ENCODE data around the gene ARHGAP45.

Gene ARHGAP45

DNA sequence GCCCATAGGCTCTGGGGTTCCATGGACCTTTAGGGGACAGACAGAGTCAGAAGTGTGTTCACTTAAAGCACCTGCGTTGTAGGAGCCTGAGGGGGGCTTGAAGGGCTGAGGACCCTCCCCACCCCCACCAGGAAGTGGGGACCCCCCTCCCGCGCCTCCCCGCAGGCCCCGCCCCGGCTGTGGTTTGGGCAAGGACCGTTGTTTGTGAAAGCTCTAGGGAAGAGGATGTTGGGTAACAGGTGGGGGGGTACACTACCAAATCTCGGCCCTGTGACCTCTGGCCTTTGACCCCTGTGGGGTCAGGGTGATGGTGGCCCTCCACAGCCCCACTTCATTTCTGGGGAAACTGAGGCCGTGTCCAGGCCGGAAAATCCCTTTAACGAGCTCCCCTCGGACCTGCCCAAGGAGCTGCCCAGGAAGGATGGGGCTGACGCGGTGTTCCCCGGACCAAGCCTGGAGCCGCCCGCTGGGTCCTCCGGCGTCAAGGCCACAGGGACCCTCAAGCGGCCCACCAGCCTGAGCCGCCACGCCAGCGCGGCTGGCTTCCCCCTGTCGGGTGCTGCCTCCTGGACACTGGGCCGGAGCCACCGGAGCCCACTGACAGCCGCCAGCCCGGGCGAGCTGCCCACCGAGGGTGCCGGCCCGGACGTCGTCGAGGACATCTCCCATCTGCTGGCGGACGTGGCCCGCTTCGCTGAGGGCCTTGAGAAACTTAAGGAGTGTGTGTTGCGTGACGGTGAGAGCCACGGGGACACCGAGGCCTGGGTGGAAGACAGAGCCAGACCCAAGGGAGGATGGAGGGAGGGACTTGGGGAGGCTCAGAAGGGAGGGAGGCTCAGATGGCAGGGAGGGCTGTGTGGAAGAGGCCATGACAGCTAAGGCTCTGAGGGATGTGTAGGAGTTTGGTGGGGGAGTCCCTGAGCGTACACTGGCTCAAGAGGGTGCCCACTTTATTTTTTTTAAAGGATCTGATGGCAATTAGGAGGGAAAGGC lies 1.3 kb downstream of the ARHGAP45 start:
- DNase-seq (ENCODE audit: low read depth in 2 of 3, low spot score in 1 of 3), result no peak

DNA sequence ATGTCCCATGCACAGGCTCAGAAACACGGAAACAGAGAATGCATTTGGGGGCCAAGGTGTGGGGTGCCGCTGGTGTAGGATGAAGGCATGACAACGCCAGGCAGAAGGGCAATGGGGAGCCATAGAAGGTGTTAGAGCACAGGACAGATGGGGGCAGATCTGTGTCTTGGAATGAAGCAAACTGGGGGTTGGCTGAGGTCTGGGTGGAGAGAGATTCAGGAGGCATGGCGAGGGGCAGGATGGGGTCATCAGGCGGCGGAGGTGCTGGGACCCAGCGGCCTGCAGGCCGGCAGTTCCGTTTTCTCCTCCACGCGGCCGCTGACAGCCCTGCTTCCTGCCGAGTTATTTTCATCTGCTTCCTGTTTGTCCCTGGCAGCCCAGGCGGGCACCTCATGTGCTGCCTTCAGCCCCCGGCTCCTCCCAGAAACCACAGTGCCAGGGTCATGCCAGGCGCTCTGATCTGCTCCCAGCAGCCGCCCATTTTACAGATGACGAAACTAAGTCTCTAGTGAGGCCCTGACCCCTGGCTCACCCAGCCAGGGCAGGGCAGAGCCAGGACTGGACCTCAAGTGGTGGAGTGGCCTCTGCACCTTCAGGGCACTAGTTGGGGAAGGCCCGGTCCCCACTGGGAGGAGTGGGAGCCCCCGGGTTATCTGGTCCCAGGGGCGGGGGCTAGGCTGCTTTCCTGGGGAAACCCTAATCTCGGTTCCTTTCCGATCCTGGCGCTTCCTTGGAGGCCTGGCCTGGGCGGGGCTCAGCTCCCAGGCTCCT lies 2.2 kb downstream of the ARHGAP45 start:
- no peak for DNase-seq (ENCODE audit: low read depth in 2 of 3, low spot score in 1 of 3)

DNA sequence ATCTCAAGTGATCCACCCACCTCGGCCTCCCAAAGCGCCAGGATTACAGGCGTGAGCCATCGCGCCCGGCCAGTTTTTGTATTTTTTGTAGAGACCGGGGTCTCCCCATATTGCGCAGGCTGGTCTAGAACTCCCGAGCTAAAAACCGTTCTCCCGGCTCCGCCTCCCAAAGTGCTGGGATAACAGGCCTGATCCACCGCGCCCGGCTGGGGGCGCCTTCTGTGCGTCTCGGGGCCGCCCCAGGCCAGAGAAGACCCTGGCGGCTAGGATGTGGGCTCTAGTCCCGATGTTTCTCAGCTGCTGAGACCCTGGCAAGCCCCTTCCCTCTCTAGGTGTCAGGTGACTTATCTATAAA lies 3.6 kb downstream of the ARHGAP45 start:
- DNase-seq (ENCODE audit: low read depth in 2 of 3, low spot score in 1 of 3), result no peak

DNA sequence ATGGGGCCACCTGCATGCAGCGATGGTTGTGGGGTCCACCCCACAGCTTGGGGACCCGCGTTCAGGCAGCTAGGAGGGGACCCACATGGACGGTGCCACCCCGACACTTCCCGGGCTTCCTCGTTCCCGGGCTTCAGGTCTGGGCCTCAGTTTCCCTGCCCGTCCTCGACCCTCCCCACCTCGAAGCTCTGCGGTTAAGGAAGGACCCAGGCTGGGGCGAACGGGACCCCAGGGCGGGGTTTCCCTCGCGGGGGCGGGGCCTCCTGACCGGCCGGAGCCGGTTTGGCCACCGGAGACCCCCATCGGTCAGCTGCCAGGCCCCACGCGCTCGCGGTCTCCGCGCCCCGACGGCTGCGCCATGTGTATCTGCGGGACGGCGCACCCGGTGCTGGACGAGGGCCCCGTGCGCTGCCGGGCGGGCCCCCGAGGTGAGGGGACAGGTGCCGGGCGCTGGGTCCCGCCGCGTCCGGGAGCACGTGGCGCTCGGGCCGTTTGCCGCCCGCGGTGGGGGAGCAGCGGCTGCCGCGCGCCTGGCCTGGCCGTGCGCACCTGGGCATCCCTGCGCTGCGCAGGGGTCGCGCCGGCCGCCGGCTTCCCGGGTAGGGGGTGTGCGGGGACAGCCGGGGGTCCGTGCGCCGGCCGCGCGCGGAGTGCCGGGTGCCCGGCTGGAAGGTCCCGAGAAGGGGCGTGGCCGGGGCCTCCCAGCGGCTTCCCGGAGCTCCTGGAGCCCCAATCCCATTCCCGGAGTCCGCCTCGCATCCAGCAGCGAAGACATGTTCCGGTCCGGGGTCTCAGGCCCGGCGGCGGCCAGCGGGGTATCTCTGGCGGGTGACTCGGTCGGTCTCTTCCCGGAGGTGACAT lies 4.2 kb downstream of the ARHGAP45 start:
- no peak for DNase-seq (ENCODE audit: low read depth in 2 of 3, low spot score in 1 of 3)

DNA sequence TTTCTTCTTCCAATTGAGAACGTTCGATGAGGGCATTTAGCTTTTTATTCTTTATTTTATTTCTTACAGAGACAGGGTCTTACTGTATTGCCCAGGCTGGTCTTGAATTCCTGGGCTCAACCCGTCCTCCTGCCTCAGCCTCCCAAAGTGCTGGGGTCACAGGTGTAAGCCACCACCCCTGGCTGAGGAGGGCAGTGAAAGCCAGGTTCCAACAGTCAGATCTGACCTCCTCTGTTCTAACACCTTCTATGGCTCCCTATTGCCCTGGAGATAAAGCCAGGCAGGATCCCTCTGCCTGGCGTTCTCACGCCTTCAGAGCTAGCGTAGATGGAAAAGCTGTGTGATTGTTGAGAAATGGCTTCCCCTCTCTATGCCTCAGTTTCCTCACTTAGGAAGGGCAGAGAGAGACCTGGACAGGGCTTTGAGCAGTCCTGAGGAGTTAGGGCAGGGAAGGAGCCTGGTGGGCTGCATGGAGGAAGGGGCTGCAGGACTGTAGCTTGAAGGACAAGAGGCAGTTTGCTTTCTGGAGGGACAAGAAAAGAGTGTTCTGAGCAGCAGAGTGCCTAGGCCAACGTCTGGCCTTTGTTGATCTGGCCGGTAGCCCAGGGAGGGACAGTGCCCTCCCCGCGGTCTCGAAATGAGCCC lies 5.5 kb downstream of the ARHGAP45 start:
- no peak for DNase-seq (ENCODE audit: low read depth in 2 of 3, low spot score in 1 of 3)

DNA sequence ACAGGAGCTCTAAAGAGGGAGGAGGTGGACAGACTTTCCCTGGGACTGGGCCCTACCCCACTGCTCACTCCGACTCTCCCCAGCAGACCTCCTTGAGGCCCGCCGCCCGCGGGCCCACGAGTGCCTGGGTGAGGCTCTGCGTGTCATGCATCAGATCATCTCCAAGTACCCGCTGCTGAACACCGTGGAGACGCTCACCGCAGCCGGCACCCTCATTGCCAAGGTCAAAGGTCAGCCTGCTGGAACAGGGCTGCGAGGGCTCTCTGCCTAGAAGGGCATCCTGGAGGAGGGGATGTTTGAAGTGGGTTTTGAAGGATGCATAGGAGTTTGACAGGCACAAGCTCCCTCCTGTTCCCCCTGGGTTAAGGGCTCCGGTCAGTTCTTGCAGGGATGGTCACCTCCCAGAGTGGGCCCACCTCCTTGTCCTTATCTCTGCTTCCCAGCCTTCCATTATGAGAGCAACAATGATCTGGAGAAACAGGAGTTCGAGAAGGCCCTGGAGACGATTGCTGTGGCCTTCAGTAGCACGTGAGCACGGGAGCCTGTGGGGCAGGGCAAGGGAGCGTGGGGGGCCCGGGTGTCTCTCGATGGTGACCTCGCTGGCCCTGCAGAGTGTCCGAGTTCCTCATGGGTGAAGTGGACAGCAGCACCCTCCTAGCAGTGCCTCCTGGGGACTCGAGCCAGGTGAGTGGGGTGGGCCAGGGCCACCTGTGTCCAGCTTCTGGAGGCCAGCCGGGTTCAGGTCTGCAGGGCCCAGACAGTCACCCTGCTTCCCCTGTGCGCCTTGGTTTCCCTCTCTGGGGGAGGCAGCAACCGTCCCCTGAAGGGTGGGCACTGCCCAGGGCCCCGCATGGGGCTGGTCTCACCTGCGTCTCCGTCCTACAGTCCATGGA lies 6.3 kb downstream of the ARHGAP45 start:
- no peak for DNase-seq (ENCODE audit: low read depth in 2 of 3, low spot score in 1 of 3)

DNA sequence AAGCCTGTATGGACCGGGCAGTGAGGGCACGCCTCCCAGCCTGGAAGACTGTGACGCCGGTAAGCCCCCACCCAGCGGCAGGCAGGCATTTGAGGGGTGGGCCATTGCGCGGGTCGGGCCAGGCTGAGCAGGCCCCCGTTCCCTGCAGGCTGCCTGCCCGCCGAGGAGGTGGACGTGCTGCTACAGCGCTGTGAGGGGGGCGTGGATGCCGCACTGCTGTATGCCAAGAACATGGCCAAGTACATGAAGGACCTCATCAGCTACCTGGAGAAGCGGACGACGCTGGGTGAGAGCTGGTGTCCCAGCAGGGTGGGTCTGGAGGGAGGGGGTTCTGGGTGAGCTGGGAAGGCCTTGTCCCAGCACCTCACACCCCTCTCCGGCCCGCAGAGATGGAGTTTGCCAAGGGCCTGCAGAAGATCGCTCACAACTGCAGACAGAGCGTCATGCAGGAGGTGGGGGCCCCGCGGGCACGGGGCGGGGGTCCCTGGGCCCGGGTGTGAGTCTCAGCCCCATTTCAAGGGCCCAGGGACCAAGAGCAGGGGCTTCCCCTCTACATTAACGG lies 7.1 kb downstream of the ARHGAP45 start:
- DNase-seq (ENCODE audit: low read depth in 2 of 3, low spot score in 1 of 3), result no peak

DNA sequence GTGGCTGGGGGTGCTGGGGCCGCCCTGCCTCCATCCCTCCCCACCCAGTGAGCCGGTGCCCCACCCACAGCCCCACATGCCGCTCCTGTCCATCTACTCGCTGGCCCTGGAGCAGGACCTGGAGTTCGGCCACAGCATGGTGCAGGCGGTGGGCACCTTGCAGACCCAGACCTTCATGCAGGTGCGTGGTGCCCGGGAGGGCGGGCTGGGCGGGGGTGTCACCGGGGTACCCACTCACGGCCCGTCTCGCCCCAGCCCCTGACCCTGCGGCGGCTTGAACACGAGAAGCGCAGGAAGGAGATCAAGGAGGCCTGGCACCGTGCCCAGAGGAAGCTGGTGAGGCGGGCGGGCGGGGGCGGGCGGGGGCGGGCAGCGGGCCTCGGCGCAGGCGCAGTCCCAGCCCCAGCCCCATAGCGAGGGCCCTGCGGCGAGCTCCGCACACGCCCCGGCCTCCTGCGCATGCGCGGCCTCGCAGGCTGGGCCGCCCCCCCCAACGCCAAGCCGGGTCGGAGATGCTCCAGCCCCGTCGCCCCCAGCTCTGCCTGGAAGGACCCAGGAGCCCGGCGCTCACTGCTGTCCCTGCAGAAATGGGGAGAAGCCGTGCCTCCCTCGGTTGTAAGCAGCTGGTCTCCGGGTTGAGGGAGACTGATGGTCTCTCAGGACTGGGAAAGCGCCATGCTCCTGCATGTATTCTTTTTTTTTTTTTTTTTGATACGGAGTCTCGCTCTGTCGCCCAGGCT lies 7.7 kb downstream of the ARHGAP45 start:
- peak in 2 of 3 donors; percentile 53 to 73 for DNase-seq (ENCODE audit: low read depth in 2 of 3, low spot score in 1 of 3)

DNA sequence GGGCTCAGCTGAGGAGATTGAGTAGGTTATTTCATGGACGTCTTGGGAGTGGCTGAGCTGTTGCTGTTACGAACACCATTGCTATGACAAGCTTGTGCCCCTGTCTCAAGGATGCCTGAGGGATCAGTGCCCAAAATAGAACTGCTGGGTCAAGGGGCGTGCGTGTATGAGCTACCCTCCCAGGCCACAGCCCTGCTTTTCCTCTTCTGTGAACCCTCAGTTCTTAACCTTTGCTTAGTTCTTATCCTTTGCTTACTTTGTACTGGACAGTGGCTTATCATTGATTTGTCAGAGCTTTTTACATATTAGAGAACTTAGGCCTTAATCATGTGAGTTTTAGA lies 9.0 kb downstream of the ARHGAP45 start:
- DNase-seq (ENCODE audit: low read depth in 2 of 3, low spot score in 1 of 3), result no peak

DNA sequence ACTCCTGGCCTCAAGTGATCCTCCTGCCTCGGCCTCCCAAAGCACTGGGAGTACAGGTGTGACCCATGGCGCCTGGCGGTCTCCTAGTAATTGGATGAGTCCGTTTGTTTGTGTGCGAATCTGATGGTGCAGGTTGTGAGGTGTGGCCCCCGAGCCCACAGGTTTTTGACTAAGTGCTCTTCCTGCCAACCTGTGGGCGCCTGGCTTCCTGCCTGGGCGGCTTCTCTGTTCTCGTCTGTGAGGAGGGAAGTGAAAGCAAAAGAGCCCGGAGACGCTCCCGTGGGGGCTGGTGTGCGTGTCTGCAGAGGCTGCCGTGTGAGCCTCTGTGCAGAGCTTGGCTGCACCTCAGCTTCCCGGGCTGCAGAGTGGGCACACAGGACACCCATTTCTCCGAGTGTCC lies 10.0 kb downstream of the ARHGAP45 start:
- peak; percentile 71 to 89 (median 85) for DNase-seq (ENCODE audit: low read depth in 2 of 3, low spot score in 1 of 3)

DNA sequence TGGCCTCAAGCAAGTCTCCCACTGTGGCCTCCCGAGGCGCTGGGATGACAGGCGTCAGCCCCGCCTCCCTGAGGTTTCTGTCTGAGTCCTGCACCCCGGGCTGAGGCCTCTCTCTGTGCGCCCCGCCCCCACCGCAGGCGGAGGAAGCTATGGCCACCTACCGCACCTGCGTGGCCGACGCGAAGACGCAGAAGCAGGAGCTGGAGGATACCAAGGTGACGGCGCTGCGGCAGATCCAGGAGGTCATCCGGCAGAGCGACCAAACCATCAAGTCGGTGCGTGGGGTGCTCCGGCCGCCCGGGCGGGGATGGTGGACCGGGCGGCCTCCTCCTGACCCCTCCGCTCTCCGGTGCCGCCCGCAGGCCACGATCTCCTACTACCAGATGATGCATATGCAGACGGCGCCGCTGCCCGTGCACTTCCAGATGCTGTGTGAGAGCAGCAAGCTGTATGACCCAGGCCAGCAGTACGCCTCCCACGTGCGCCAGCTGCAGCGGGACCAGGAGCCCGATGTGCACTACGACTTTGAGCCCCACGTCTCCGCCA lies 12.7 kb downstream of the ARHGAP45 start:
- peak in 2 of 3 donors; percentile 71 to 74 for DNase-seq (ENCODE audit: low read depth in 2 of 3, low spot score in 1 of 3)

DNA sequence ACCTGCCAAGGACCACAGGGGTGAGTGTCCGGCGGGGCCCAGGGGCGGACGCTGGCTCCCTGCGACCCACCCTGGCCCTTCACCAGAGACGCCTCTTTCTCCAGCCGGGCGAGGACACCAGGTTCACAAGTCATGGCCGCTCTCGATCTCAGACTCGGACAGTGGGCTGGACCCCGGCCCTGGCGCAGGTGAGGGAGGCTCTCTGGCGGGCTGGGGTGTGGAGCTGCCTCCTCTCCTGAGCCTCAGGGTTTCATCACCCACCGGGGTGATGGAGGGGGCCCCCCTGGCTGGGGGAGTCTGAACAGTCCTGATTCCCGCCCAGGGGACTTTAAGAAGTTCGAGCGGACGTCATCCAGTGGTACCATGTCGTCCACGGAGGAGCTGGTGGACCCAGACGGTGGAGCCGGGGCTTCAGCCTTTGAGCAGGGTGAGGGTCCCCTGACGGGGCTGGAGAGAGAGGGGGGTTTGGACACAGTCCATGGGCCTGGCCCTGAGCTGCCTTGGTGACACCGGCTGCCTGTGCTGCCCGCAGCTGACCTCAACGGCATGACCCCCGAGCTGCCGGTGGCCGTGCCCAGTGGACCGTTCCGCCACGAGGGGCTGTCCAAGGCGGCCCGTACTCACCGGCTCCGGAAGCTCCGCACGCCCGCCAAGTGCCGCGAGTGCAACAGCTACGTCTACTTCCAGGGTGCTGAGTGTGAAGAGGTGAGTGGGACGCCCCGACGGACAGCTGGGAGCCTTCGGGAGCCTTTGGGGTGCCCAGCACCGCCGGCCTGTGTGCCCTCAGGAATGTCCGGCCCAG lies 13.6 kb downstream of the ARHGAP45 start:
- no peak for DNase-seq (ENCODE audit: low read depth in 2 of 3, low spot score in 1 of 3)

DNA sequence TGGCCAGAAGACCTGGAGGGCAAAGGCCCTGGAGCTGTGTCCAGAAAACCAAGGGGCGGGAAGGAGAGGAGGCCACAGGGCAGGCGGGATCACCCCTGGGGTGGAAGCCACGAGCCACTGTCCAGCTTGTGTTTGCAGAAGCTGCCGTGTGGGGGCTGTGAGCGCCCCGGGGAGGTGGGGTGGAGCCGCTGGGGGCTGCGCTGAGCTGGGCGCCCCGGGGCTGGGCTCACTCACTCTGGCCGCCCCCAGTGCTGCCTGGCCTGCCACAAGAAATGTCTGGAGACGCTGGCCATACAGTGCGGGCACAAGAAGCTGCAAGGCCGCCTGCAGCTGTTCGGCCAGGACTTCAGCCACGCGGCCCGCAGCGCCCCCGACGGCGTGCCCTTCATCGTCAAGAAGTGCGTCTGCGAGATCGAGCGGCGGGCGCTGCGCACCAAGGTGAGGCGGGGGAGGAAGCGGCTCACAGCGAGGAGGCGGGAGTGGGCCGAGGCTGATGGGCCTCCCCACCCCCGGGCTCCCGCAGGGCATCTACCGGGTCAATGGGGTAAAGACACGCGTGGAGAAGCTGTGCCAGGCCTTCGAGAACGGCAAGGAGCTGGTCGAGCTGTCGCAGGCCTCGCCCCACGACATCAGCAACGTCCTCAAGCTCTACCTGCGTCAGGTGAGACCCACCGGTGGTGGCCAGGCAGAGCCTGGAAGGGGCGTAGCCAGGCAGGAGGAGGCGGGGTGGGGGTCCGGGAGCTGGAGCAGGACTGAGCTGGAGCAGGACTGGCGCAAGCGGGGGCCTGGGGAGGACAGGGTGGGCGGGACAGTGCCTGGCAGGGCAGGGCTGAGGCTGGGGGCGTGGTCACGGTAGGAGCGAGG lies 14.6 kb downstream of the ARHGAP45 start:
- no peak for DNase-seq (ENCODE audit: low read depth in 2 of 3, low spot score in 1 of 3)

DNA sequence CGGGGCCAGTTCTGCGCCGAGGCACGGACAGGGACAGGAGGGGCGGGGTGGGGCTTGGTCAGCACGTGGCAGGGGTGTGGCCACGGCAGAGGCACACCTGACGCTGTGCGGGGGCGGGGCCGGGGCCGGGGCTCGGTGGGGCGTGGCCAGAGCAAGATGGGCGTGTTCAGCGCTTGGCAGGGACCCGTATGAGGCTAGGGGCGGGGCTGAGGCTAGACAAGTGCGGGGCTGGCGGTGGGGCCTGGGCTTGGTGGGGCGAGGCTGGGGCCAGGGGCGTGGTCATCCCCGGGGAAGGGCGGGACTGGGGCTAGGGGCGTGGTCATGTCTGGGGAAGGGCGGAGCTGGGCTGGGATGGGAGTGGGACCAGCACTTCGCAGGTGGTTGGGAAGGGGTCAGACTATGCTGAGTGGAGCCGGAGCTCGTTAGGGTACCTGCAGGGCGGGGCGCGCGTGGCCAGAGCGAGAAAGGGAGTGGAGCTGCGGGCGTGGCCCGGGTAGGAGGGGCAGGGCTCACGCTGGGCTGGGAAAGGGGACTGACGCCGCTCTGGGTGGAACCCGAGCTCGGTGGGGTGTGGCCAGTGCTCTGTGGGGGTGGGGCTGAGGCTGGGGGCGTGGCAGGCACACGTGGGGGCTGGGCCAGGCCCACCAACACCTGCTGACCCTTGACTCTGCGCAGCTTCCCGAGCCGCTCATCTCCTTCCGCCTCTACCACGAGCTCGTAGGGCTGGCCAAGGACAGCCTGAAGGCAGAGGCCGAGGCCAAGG lies 15.4 kb downstream of the ARHGAP45 start:
- DNase-seq (ENCODE audit: low read depth in 2 of 3, low spot score in 1 of 3), result peak; percentile 78 to 83 (median 79)

DNA sequence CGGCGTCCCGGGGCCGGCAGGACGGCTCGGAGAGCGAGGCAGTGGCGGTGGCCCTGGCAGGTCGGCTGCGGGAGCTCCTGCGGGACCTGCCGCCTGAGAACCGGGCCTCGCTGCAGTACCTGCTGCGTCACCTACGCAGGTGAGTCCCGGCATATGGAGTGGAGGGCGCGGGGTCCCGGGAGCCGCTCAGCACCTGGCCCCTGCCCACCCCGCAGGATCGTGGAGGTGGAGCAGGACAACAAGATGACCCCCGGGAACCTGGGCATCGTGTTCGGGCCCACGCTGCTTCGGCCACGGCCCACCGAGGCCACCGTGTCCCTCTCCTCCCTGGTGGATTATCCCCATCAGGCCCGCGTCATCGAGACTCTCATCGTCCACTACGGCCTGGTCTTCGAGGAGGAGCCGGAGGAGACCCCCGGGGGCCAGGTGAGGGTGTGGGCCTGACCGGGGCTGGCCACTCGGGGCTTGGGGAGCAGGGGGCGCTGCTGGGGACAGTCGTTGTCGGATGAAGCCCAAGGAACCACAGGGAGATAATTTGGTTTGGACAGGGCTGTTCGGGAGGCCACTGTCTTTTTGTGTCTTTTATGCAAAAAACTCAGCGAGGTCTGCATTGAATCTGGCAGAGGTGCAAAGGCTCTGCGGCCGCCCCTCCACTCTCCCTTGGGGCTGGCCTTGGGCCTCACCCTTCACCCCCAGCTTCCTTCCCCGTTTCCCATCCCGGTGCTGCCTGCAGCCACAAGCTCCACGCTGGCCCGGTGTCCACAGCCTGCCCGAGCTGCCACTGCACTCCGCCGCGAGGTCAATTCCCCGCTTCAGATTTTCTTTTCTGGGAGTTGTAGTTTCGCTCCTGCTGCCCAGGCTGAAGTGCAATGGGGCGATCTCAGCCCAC lies 16.2 kb downstream of the ARHGAP45 start:
- DNase-seq (ENCODE audit: low read depth in 2 of 3, low spot score in 1 of 3), result no peak
